AG09309 (cell line): ENCODE measurements around the gene SH2D3C.
A peak's percentile ranks its signal among the peaks of the same experiment; 100 is the strongest.

ENCODE experiments used
- DNase-seq: peaks from one replicate; pipeline ENCODE4 v3.0.0-alpha.2; 2010; ENCODE audit warnings: low read depth
- H3K4me3 ChIP-seq: 2 replicates; pipeline ENCODE4 v1.5.1; 2011; ENCODE audit warnings: mild to moderate bottlenecking, low read depth, low read length, moderate library complexity; ENCODE audit not compliant: control insufficient read depth
- CTCF ChIP-seq: IDR thresholded peaks from 2 replicates; pipeline ENCODE4 v1.5.1; 2011; ENCODE audit warnings: mild to moderate bottlenecking, low read depth, low read length, inconsistent platforms; ENCODE audit not compliant: insufficient read depth, control insufficient read depth; ENCODE audit errors: missing control alignments

Gene SH2D3C

GRCh38 chr9:127697575-127697974 lies 80.9 kb downstream of the SH2D3C start:
- no peak for DNase-seq
- H3K4me3 ChIP-seq: no peak overlapping the region
- TF ChIP-seq CTCF: no peak

- H3K4me3 ChIP-seq: no peak overlapping the region
- TF ChIP-seq CTCF: no peak
- DNase-seq: peak; percentile 40
These were observed 83.4 kb downstream of the SH2D3C start for GRCh38 chr9:127694890-127695720.

- no peak for DNase-seq
- no peak for TF ChIP-seq CTCF
- H3K4me3 ChIP-seq: no peak overlapping the region
These were observed 84.8 kb downstream of the SH2D3C start for GRCh38 chr9:127693697-127694096.

- TF ChIP-seq CTCF: no peak
- no peak for DNase-seq
- H3K4me3 ChIP-seq: no peak overlapping the region
These were observed 85.3 kb downstream of the SH2D3C start for GRCh38 chr9:127693143-127693542.

- no peak for DNase-seq
- no peak overlapping the region for H3K4me3 ChIP-seq
- TF ChIP-seq CTCF: no peak
These were observed 86.4 kb downstream of the SH2D3C start for GRCh38 chr9:127692071-127692470.

GRCh38 chr9:127690735-127691134 lies 87.7 kb downstream of the SH2D3C start:
- no peak for TF ChIP-seq CTCF
- no peak overlapping the region for H3K4me3 ChIP-seq
- DNase-seq: no peak
